HG03196 (cell line): ENCODE results near the gene GLRX5.
"Not testable (repeated sequence)": the region's sequence is repeated elsewhere in the genome, so short reads cannot be mapped to it uniquely, and the experiment has no call there.

Experiments used
- ATAC-seq: cut with Tn5 transposase; IDR thresholded peaks from one replicate; pipeline ENCODE4 v1.9.1; 2021; ENCODE audit not compliant: unreplicated experiment

Gene GLRX5

DNA sequence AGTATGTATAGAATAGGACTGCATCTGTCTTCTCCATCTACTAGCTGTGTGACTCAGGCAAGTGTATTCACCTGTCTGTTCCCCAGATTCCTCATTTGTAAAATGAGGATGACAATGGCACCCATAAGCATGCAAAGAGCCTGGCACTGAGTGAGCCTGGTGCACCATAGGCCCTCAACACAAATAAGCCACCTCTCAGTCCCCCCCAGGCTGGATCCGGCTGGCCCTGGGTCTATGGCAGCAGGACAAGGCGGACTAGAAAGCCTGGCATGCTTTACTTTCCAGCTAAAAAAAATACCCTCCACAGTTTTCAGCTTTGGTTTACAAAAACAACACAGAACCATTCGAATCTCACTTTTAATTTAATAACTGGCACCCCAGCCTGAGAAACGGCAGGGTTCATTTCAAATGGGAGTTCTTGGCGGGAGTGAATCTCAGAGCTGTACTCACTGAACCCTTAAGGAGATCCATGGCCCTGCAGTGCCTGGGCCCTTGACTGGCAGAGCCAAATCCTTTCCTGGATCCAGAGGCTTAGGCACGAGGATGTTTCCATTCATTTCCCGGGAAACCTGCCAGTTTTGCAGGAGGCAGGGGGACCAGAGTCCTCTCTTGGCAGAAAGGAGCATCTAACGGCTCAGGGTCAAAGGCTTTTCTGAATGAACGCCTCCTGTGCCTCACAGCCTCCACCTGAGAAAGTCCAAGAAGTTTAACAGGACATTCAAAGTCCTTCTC, 36.1 kb upstream of the GLRX5 start:
- no peak for ATAC-seq

GRCh38 chr14:95499354-95499750, 35.5 kb upstream of the GLRX5 start:
- ATAC-seq = no peak

DNA sequence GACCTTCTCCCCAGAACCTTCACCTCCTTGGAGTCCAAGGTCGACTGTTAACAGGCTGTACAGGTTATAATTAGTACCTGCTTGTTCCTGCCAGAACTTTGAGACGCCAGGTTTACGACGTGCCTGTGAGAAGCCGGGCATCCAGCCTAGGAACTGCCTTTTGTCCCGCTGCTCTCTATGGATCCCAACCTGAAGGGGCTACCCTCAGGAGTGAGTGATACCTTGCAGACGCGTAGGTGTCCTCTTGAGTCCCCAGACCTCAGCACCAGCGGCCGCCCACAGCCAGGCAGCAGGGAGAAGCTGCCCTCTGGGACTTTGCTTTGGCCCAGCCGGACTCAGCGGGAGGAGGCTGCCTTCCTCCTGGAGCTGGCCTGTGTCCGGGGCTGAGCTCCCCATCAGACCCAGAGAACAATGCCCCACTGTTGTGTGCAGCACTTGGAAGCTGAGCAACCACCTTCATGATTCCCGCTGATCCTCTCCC, 34.6 kb upstream of the GLRX5 start:
- ATAC-seq = no peak

DNA sequence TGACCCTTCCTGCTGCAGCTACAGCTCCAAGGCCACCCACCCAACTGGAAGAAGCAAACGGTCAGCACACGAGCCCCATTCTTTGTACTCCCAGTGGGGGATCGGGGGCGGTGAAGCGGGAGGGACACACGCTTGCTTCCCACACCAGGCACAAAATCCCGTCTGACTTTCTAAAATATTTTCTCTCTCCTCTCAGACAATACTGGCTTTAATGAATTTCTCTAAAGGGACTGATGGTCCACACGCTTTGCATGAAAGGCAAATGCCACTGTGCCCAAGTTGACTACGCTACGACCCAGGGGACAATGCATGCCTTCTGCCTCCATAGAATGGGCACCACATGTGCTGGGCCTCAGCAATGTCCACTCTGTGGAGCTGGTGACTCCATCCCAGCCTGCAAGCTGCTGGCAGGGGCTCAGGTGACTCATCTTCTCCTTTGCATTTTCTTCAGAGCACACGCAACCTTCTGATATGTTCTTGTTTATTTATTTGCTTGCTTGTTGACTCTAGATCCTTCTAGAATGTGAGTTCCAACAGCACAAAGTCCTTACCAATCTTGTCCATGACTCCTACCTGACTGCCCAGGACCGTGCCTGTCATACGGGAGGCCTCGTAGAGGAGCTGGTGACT, 34.0 kb upstream of the GLRX5 start:
- no peak for ATAC-seq

DNA sequence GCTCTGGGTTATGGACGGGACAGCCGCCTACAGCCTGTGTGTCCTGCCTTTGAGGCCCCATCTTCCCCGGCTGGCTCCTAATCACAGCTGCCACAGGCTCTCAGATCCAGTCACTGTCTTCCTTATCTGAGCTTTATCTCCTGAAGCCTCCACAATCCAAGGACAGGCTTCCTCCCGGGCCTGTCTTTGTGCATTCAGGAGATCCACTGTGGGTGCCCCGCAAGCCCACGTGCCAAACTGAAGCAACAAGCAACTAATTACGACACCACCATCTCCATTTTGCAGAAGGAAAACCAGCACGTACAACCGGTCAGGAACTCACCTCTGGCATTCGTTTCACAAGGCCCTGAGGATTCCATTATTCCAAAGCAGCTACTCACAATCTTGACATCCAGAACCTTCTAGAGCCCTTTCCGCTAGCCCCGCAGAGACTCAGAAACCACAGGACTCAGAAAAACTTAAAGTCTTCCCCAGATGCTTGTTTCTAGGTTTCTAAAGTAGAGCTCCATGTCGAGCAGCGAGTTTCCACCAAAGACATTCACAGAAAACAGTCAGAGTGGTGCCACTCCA, 32.4 kb upstream of the GLRX5 start:
- no peak for ATAC-seq

GRCh38 chr14:95503365-95504134, 31.3 kb upstream of the GLRX5 start:
- ATAC-seq = peak; percentile 40

- ATAC-seq = no peak
Measured at GRCh38 chr14:95504135-95505029, 30.5 kb upstream of the GLRX5 start.

- ATAC-seq = no peak
Measured at GRCh38 chr14:95505030-95505589, 29.7 kb upstream of the GLRX5 start.

- ATAC-seq = no peak
Measured at GRCh38 chr14:95507174-95507573, 27.7 kb upstream of the GLRX5 start.

- no peak for ATAC-seq
Measured at GRCh38 chr14:95507701-95508103, 27.1 kb upstream of the GLRX5 start.

GRCh38 chr14:95508377-95508776, 26.5 kb upstream of the GLRX5 start:
- ATAC-seq = no peak

GRCh38 chr14:95509495-95509894, 25.4 kb upstream of the GLRX5 start:
- ATAC-seq = no peak

DNA sequence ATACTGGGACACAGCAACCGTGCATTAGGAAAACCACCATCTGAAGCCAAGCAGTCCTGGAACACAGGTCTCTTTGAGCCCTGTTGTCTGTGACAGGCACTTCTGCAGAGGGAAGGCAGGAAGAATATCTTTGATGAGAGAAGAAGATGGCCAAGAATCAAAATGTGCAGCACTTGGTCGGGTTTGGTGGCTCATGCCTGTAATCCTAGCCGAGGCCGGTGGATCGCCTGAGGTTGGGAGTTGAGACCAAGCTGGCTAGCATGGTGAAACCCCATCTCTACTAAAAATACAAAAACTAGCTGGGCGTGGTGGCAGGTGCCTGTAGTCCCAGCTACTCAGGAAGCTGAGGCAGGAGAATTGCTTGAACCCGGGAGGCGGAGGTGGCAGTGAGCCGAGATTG, 24.5 kb upstream of the GLRX5 start:
- not testable (repeated sequence) for ATAC-seq

- no peak for ATAC-seq
Measured at GRCh38 chr14:95510804-95511203, 24.0 kb upstream of the GLRX5 start.

GRCh38 chr14:95511687-95512086, 23.2 kb upstream of the GLRX5 start:
- ATAC-seq = no peak

DNA sequence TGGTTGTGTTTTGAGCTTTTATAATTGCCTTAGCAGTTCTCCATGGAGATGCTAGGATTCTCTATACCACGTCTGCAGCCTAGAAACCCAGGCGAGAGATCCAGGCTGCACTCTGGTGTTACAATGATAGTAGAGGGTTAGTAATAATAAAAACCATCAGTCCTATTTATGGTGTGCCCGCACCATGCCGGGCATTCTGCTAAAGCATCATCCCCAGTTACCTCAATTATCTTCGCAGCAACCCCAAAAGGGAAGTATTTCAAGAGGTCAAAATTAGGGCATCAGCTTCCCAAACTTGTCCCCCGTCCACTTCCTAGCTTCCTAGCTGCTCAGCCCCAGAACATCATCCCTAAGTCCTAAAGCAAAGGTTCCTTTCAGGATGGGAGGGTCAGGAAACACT, 21.6 kb upstream of the GLRX5 start:
- ATAC-seq = no peak

DNA sequence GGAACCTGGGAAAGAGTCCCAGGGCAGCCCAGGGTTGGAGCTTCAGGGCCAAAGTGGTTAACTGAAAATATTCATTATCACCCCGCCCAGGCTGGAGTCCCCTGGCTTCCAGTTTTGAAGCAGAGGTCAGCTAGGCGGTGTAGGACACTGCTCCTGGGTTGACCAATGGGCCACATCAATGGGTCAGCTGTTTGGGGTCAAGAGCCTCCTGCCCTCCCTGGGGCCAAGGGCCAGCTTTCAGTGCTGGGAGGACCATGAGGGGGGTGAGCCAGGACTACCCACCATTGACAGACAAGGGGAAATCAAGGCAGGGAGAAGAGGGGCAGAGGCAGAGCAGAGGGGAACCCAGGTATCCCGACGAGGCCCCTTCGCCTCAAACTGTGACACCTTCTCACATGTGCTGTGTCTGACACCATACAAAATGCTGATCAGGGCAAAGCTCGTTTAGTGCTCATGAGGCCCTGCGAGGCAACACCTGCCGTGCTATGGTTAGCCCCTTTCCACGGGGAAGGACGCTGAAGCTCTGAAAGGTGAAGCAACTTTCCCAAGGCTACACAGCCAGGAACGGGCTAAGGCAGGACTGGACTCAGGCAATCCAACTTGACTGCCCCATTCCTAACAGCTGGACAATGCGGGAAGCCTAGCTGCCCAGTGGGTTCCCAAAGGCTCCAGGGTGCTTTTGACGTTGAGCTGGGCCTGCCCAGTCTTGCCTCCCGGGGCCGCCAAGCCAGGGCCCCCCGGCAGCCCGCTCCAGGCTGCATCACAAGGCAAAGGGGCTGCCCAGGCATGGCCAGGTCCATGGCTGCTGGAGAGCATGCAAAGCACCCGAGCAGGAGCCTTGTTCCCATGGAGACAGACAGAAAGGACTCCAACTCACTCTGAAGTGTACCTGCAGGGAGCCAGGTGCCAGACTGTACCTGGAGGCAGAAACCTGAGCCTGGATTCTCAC, 20.4 kb upstream of the GLRX5 start:
- ATAC-seq = no peak

- no peak for ATAC-seq
Measured at GRCh38 chr14:95515080-95515489, 19.8 kb upstream of the GLRX5 start.
